Activated T-helper 1 cell treated with Interleukin-2 at 50 U/mL for 16 hours (primary cell): ENCODE data around the gene ATP8A2.

ENCODE experiments used
- DNase-seq: peaks from one replicate; pipeline ENCODE4 v3.0.0-alpha.2; 2020; ENCODE audit warnings: low read depth

The ATP8A2 gene

GRCh38 chr13:25848812-25849745 lies 477.3 kb downstream of the ATP8A2 start:
- no peak for DNase-seq

GRCh38 chr13:25857830-25858229 lies 486.1 kb downstream of the ATP8A2 start:
- no peak for DNase-seq

- DNase-seq, result no peak
Measured at GRCh38 chr13:25859528-25859927, 487.8 kb downstream of the ATP8A2 start.

GRCh38 chr13:25860265-25860664 lies 488.5 kb downstream of the ATP8A2 start:
- DNase-seq, result no peak

GRCh38 chr13:25860862-25861261 lies 489.1 kb downstream of the ATP8A2 start:
- DNase-seq, result no peak

- DNase-seq, result no peak
Measured at GRCh38 chr13:25862156-25862555, 490.4 kb downstream of the ATP8A2 start.

- no peak for DNase-seq
Measured at GRCh38 chr13:25864116-25864515, 492.3 kb downstream of the ATP8A2 start.

GRCh38 chr13:25864936-25865335 lies 493.2 kb downstream of the ATP8A2 start:
- no peak for DNase-seq

- DNase-seq, result no peak
Measured at GRCh38 chr13:25865391-25865790, 493.6 kb downstream of the ATP8A2 start.

- DNase-seq, result no peak
Measured at GRCh38 chr13:25867038-25867437, 495.3 kb downstream of the ATP8A2 start.

GRCh38 chr13:25868490-25868889 lies 496.7 kb downstream of the ATP8A2 start:
- no peak for DNase-seq

- DNase-seq, result no peak
Measured at GRCh38 chr13:25869941-25870340, 498.2 kb downstream of the ATP8A2 start.

GRCh38 chr13:25871389-25872125 lies 499.8 kb downstream of the ATP8A2 start:
- DNase-seq, result no peak

- DNase-seq, result no peak
Measured at GRCh38 chr13:25872481-25873241, 500.9 kb downstream of the ATP8A2 start.

GRCh38 chr13:25873242-25873612 lies 501.5 kb downstream of the ATP8A2 start:
- DNase-seq, result no peak

- DNase-seq, result no peak
Measured at GRCh38 chr13:25874064-25874737, 502.4 kb downstream of the ATP8A2 start.

- peak; percentile 39 for DNase-seq
Measured at GRCh38 chr13:25874907-25875306, 503.1 kb downstream of the ATP8A2 start.

GRCh38 chr13:25876247-25876646 lies 504.5 kb downstream of the ATP8A2 start:
- no peak for DNase-seq

- no peak for DNase-seq
Measured at GRCh38 chr13:25879466-25879865, 507.7 kb downstream of the ATP8A2 start.

GRCh38 chr13:25881136-25881926 lies 509.6 kb downstream of the ATP8A2 start:
- no peak for DNase-seq

GRCh38 chr13:25881971-25882451 lies 510.2 kb downstream of the ATP8A2 start:
- no peak for DNase-seq
